HepG2 (cell line): Measurements from ENCODE around the gene ARMC5. TPM values are rescaled to one million over a fixed set of nuclear protein-coding genes. Genes with fewer than 3 reads are reported as not detected.

Experiments
- ATAC-seq: fragments of 200-7000 bp; cut with Tn5 transposase; 3 replicates; pipeline ENCODE4 v1.9.1; 2020; ENCODE audit warnings: mild to moderate bottlenecking, moderate library complexity
- BruUV-seq: library from RNA; stranded (reverse); fragments of 400-500 nt; replicated peaks from 2 replicates; lab custom pipeline; 2021; lab: Mats Ljungman, UMichigan
- CTCF ChIA-PET: fragments of 300-600 bp; formaldehyde crosslinking; extraction: SDS; loops from one replicate; lab custom pipeline; 2021; ENCODE audit warnings: low total read pairs, inconsistent platforms, low intra/inter-chr PET ratio; lab: Yijun Ruan, JAX
- POLR2A ChIA-PET: fragments of 350-600 bp; sonication (Branson Sonifier 250); formaldehyde crosslinking; loops from one replicate; lab custom pipeline; 2020; ENCODE audit warnings: antibody characterized with exemption, inconsistent platforms; lab: Yijun Ruan, JAX
- DNase-seq: peaks from one replicate; pipeline ENCODE4 v3.0.0-alpha.2; 2015; ENCODE audit warnings: low spot score
- FAIRE-seq: peaks from 3 replicates; lab custom pipeline; 2011; peaks lifted over from hg19 to GRCh38; lab: Jason Lieb, UNC
- H2AFZ ChIP-seq: one replicate; pipeline ENCODE4 v1.6.1; 2011; ENCODE audit warnings: low read length, inconsistent platforms
- H3K27ac ChIP-seq: fragments of 300-600 bp; 3 replicates; pipeline ENCODE4 v1.8.0; 2011; ENCODE audit warnings: mixed run types, mild to moderate bottlenecking, mixed read lengths, low read length, inconsistent platforms; ENCODE audit not compliant: insufficient read depth; ENCODE audit errors: extremely low read length
- H3K27me3 ChIP-seq, 2 experiments: fragments of 200-600 bp in 1 of 2; 2 replicates in 1 of 2; 3 replicates in 1 of 2; pipeline versions ENCODE4 v1.6.0 to v1.8.0; 2011; ENCODE audit warnings: low read length in 2 of 2, mild to moderate bottlenecking in 2 of 2, moderate library complexity in 2 of 2, inconsistent platforms in 1 of 2; ENCODE audit not compliant: insufficient read depth in 2 of 2, control insufficient read depth in 1 of 2
- H3K36me3 ChIP-seq, 2 experiments: fragments of 200-600 bp in 1 of 2; replicated peaks in 1 of 2; 2 replicates in 1 of 2; 3 replicates in 1 of 2; pipeline versions ENCODE4 v1.5.1 to v1.8.0; 2011; ENCODE audit warnings: low read length in 2 of 2, inconsistent platforms in 1 of 2; ENCODE audit not compliant: insufficient read depth in 2 of 2, control insufficient read depth in 1 of 2
- H3K4me1 ChIP-seq: 2 replicates; pipeline ENCODE4 v1.5.1; 2012; ENCODE audit warnings: low read length, inconsistent platforms; ENCODE audit not compliant: insufficient read depth
- H3K4me2 ChIP-seq: 2 replicates; pipeline ENCODE4 v1.6.0; 2011; ENCODE audit warnings: low read depth, low read length, inconsistent platforms
- H3K4me3 ChIP-seq, 3 experiments: fragments of 200-600 bp in 1 of 3; sonication (generic), shearing (Covaris generic) in 1 of 3; replicated peaks in 1 of 3; 2 replicates each; pipeline ENCODE4 v1.5.1; 2011 to 2016; ENCODE audit warnings: low read length in 3 of 3, inconsistent platforms in 2 of 3, low read depth in 2 of 3, mild to moderate bottlenecking in 2 of 3, control low read depth in 1 of 3, mixed read lengths in 1 of 3; ENCODE audit not compliant: insufficient read depth in 1 of 3
- H3K79me2 ChIP-seq: one replicate; pipeline ENCODE4 v1.6.1; 2011; ENCODE audit warnings: low read length, inconsistent platforms; ENCODE audit not compliant: insufficient read depth
- H3K9ac ChIP-seq: 2 replicates; pipeline ENCODE4 v1.6.0; 2011; ENCODE audit warnings: mild to moderate bottlenecking, low read depth, low read length, inconsistent platforms; ENCODE audit not compliant: insufficient read depth
- H3K9me3 ChIP-seq: 2 replicates; pipeline ENCODE4 v1.5.1; 2012; ENCODE audit warnings: mild to moderate bottlenecking, low read length
- H4K20me1 ChIP-seq: 2 replicates; pipeline ENCODE4 v1.6.0; 2011; ENCODE audit warnings: inconsistent platforms, mild to moderate bottlenecking, low read length, moderate library complexity; ENCODE audit not compliant: insufficient read depth
- KLF15 ChIP-seq: sonication (generic); formaldehyde crosslinking; IDR thresholded peaks from 2 replicates; pipeline ENCODE4 v1.8.1; 2023; ENCODE audit warnings: borderline replicate concordance, mild to moderate bottlenecking, inconsistent platforms, missing genetic modification reagents, mixed read lengths
- ZBTB3 ChIP-seq: sonication (generic); formaldehyde crosslinking; IDR thresholded peaks from 2 replicates; pipeline ENCODE4 v1.4.0; 2020; ENCODE audit warnings: low read depth, mild to moderate bottlenecking, moderate library complexity, missing genetic modification reagents, borderline replicate concordance
- ZBTB42 ChIP-seq: sonication (generic); formaldehyde crosslinking; IDR thresholded peaks from 2 replicates; pipeline ENCODE4 v1.5.0; 2020; ENCODE audit warnings: mild to moderate bottlenecking, missing genetic modification reagents
- WGBS: methylation state at CpG from one replicate; pipeline ENCODE4 v1.1.6; 2017; ENCODE audit warnings: low lambda C conversion rate; 5-methylcytosine and 5-hydroxymethylcytosine counted together
- in situ Hi-C: cut with HindIII; loops from 2 replicates; pipeline ENCODE4 v1.10.0; 2017; ENCODE audit warnings: low pct_unique_long_range_greater_than_20kb; ENCODE audit not compliant: extremely low pct_ligation_motif_present
- intact Hi-C: fragments of 100-400 bp; cut with micrococcal nuclease; formaldehyde crosslinking; loops from one replicate; pipeline ENCODE4 v1.10.0; 2022; ENCODE audit not compliant: unreplicated experiment
- polyA plus RNA-seq, 8 experiments: library from polyadenylated mRNA; depleted of rRNA in 3 of 8; stranded (reverse) in 7 of 8; unstranded in 1 of 8; fragments of >200 nt; fragmentation: Illumina TruSeq in 4 of 8; extraction: Trizol in 4 of 8; gene quantifications; 2 replicates each; pipeline versions ENCODE4 v1.2.1 to v1.2.3, GENCODE V29; 2011 to 2016; ENCODE audit warnings: low read depth in 4 of 8, missing spikeins in 1 of 8, mixed read lengths in 1 of 8; ENCODE audit not compliant: insufficient read depth in 1 of 8
- total RNA-seq, 5 experiments: library from RNA; depleted of rRNA; stranded (reverse); fragments of >200 nt; fragmentation: Illumina TruSeq; extraction: Trizol; gene quantifications; 2 replicates each; pipeline ENCODE4 v1.2.3, GENCODE V29; 2016; ENCODE audit warnings: low read depth in 1 of 5
- TF ChIP-seq, protein P1 (sequence below): sonication (generic); formaldehyde crosslinking; IDR thresholded peaks from 2 replicates; pipeline ENCODE4 v1.4.0; 2020; ENCODE audit warnings: missing genetic modification reagents
- TF ChIP-seq, protein P2 (sequence below): sonication (generic); formaldehyde crosslinking; IDR thresholded peaks from 2 replicates; pipeline ENCODE4 v1.4.0; 2020; ENCODE audit warnings: missing genetic modification reagents

ARMC5 gene
- total and polyA plus RNA-seq, 2 of the 13 experiments (the other 11 are each of a cell fraction or from before 2014, with no cell fraction given): 10.8 to 22.3 TPM

DNA sequence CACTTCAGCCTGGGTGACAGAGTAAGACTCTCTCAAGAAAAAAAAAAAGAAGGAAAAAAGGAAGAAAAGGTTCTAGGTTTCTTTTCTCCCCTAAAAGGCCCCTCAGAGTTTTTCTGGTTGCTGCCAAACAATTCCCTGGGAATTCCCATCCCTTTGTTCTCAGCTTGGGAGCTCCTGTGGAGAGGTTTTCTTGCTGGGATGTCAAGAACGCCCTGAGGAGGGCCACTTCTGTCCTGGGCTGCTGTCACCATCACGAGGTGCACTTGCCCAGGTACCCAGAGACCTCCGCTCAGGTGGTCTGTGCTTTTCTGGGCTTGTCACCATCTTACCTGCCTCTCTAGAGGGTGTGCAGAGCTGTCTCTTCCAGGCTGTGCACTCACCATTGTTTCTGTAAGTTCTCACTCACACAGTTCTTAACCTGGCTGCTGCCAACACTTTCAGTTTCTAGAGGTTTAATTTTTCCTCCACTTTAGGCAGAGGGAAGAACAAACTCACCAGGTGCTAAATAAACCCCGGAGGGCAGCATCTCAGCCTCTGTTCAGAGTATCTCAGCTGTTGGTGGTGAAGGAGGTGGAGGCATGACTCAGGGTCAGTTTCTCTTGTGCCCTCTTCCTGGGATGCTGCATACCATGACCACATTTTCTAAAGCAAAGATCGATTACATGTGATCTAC is 28.8 kb upstream of the ARMC5 start:
- CTCF ChIA-PET: no interaction called here
- in situ Hi-C loops: loop anchor here (25.0 kb wide), 1 partner anchor 218 kb away; the partner anchor contains the start of genes PYCARD, PYDC1 and TRIM72
- POLR2A ChIA-PET: no interaction called here

More for the DNA sequence above, 28.8 kb upstream of the ARMC5 start:
- Histone ChIP-seq H3K36me3 (no peaks in the 10 kb centered on the region), H3K9me3 (no peaks in the 10 kb centered on the region), H3K4me3 (no peak overlapping the region), H3K79me2 (no peaks in the 10 kb centered on the region), H2AFZ (no peak overlapping the region), H4K20me1 (no peaks in the 10 kb centered on the region), H3K27me3 (peaks cover 1 to 8% of the 10 kb centered on the region in 2 experiments; a peak in 1 of 5 replicates), H3K4me2 (no peak overlapping the region), H3K9ac (no peak overlapping the region), H3K27ac (no peak overlapping the region), H3K4me1 (no peaks in the 10 kb centered on the region)
- WGBS: 1% methylated on average over 4 of the region's 5 CpGs
- ATAC-seq: no peak
- DNase-seq: no peak
- FAIRE-seq: no peak
- intact Hi-C loops: no loop called here
- TF ChIP-seq, protein P1, sequence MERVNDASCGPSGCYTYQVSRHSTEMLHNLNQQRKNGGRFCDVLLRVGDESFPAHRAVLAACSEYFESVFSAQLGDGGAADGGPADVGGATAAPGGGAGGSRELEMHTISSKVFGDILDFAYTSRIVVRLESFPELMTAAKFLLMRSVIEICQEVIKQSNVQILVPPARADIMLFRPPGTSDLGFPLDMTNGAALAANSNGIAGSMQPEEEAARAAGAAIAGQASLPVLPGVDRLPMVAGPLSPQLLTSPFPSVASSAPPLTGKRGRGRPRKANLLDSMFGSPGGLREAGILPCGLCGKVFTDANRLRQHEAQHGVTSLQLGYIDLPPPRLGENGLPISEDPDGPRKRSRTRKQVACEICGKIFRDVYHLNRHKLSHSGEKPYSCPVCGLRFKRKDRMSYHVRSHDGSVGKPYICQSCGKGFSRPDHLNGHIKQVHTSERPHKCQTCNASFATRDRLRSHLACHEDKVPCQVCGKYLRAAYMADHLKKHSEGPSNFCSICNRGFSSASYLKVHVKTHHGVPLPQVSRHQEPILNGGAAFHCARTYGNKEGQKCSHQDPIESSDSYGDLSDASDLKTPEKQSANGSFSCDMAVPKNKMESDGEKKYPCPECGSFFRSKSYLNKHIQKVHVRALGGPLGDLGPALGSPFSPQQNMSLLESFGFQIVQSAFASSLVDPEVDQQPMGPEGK (CRISPR knock-in tag): no peak
- TF ChIP-seq KLF15 (CRISPR knock-in tag) (no peak), ZBTB3 (no peak), ZBTB42 (CRISPR knock-in tag) (no peak)
- TF ChIP-seq, protein P2, sequence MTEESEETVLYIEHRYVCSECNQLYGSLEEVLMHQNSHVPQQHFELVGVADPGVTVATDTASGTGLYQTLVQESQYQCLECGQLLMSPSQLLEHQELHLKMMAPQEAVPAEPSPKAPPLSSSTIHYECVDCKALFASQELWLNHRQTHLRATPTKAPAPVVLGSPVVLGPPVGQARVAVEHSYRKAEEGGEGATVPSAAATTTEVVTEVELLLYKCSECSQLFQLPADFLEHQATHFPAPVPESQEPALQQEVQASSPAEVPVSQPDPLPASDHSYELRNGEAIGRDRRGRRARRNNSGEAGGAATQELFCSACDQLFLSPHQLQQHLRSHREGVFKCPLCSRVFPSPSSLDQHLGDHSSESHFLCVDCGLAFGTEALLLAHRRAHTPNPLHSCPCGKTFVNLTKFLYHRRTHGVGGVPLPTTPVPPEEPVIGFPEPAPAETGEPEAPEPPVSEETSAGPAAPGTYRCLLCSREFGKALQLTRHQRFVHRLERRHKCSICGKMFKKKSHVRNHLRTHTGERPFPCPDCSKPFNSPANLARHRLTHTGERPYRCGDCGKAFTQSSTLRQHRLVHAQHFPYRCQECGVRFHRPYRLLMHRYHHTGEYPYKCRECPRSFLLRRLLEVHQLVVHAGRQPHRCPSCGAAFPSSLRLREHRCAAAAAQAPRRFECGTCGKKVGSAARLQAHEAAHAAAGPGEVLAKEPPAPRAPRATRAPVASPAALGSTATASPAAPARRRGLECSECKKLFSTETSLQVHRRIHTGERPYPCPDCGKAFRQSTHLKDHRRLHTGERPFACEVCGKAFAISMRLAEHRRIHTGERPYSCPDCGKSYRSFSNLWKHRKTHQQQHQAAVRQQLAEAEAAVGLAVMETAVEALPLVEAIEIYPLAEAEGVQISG (CRISPR knock-in tag): no peak
- no TSS peak for BruUV-seq
